Mucosa of descending colon (tissue), 3 donors: ENCODE measurements around the gene MAN1C1. TPM values are rescaled to one million over a fixed set of nuclear protein-coding genes. Genes with fewer than 3 reads are reported as not detected.

ENCODE experiments used
- ATAC-seq: fragments of 200-7000 bp; cut with Tn5 transposase; one replicate; pipeline ENCODE4 v1.9.1; 2020; ENCODE audit warnings: mild to moderate bottlenecking, moderate library complexity
- DNase-seq, 3 donors: peaks; one replicate each; pipeline ENCODE4 v3.0.0-alpha.2; 2020
- H3K36me3 ChIP-seq: fragments of 200-600 bp; one replicate; pipeline ENCODE4 v1.8.0; 2021; ENCODE audit warnings: low read depth, mild to moderate bottlenecking
- H3K4me1 ChIP-seq: fragments of 200-600 bp; one replicate; pipeline ENCODE4 v1.8.0; 2021; ENCODE audit warnings: low read depth, mild to moderate bottlenecking
- H3K4me3 ChIP-seq: fragments of 200-600 bp; one replicate; pipeline ENCODE4 v1.8.0; 2021; ENCODE audit warnings: mild to moderate bottlenecking
- H3K9me3 ChIP-seq: fragments of 200-600 bp; one replicate; pipeline ENCODE4 v1.8.0; 2021; ENCODE audit warnings: mild to moderate bottlenecking
- intact Hi-C, 2 donors: fragments of 100-400 bp; cut with DNase I in 1 of 2; cut with micrococcal nuclease in 1 of 2; formaldehyde crosslinking; loops; one replicate each; pipeline versions ENCODE4 v1.11.0 to v1.11.1; 2022; cut with DNase I, micrococcal nuclease
- total RNA-seq, 3 donors: library from RNA; stranded (reverse); fragmentation: NEBNext Ultra II Directional in 2 of 3; extraction: Animal tissue kit (Norgen Biotek cat#: 25700) in 2 of 3; gene quantifications; one replicate each; pipeline versions ENCODE4 v1.2.1 to v1.2.4, GENCODE V29; 2021 to 2023
- TF ChIP-seq, protein P1 (sequence below): fragments of 200-600 bp; IDR thresholded peaks from one replicate; pipeline ENCODE4 v1.8.0; 2022; ENCODE audit warnings: antibody characterized with exemption, mild to moderate bottlenecking
- donor health status: DM: no; HTN: no; CAD: no; lungs with moderate emphysema.
- donor health status: DM: no; HTN: no; CAD: no.
- donor health status: DM: no; HTN: yes; CAD: no.

MAN1C1 gene
- total RNA-seq, 3 donors from 2014 or later, result 2.5 to 22.0 (median 6.1) TPM

DNA sequence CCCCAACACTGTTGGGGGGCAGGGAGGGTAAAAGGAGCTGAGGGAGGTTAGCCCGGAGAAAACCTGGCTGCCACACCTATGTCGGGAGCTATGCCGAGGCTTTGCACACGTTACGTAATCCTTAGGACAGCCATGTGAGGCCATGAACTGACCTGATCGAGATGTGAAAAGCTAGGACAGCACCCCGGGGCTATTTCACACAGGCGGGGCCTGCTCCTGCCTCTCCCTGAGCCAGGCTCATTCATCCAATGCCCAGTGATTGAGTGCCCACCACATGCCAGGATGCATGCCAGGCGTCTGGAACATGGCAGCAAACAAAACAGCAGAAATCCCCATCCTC, 43.0 kb upstream of the MAN1C1 start:
- peak; percentile 72 for ATAC-seq
- intact Hi-C loops, result no loop called here
- no peak overlapping the region for H3K4me3 ChIP-seq
- peaks cover 8% of the 10 kb centered on the region for H3K4me1 ChIP-seq
- H3K36me3 ChIP-seq, result no peaks in the 10 kb centered on the region
- TF ChIP-seq, protein P1, sequence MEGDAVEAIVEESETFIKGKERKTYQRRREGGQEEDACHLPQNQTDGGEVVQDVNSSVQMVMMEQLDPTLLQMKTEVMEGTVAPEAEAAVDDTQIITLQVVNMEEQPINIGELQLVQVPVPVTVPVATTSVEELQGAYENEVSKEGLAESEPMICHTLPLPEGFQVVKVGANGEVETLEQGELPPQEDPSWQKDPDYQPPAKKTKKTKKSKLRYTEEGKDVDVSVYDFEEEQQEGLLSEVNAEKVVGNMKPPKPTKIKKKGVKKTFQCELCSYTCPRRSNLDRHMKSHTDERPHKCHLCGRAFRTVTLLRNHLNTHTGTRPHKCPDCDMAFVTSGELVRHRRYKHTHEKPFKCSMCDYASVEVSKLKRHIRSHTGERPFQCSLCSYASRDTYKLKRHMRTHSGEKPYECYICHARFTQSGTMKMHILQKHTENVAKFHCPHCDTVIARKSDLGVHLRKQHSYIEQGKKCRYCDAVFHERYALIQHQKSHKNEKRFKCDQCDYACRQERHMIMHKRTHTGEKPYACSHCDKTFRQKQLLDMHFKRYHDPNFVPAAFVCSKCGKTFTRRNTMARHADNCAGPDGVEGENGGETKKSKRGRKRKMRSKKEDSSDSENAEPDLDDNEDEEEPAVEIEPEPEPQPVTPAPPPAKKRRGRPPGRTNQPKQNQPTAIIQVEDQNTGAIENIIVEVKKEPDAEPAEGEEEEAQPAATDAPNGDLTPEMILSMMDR, result no peak
- no peaks in the 10 kb centered on the region for H3K9me3 ChIP-seq
- DNase-seq, result peak in 1 of 3 donors; percentile 65

DNA sequence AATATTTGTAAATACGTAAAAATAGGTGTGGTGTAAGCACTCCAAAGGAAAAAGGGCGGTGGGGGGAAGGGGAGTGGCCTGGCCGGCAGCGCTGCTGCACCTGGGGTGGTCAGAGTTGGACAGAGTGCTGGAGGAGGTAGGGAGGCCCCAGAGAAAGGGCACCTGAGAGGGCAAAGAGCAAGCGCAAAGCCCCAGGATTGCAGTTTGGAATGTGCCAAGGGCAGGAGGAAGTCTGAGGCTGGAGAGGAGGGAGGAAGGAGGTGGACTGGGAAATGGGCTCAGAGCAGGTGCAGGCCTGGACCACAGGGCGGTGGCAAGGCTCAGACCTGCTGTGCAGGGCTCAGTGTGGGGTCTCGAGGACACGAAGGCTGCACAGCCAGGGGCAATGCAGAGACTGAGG, 42.6 kb upstream of the MAN1C1 start:
- ATAC-seq, result peak; percentile 25
- intact Hi-C loops, result no loop called here
- TF ChIP-seq, protein P1, result no peak

GRCh38 chr1:25575191-25575590, 41.4 kb upstream of the MAN1C1 start:
- no peak for DNase-seq

More for the DNA sequence above, 42.6 kb upstream of the MAN1C1 start:
- no peak for DNase-seq
- Histone ChIP-seq H3K4me1 (peaks cover 8% of the 10 kb centered on the region), H3K9me3 (no peaks in the 10 kb centered on the region), H3K36me3 (no peaks in the 10 kb centered on the region), H3K4me3 (no peak overlapping the region)

DNA sequence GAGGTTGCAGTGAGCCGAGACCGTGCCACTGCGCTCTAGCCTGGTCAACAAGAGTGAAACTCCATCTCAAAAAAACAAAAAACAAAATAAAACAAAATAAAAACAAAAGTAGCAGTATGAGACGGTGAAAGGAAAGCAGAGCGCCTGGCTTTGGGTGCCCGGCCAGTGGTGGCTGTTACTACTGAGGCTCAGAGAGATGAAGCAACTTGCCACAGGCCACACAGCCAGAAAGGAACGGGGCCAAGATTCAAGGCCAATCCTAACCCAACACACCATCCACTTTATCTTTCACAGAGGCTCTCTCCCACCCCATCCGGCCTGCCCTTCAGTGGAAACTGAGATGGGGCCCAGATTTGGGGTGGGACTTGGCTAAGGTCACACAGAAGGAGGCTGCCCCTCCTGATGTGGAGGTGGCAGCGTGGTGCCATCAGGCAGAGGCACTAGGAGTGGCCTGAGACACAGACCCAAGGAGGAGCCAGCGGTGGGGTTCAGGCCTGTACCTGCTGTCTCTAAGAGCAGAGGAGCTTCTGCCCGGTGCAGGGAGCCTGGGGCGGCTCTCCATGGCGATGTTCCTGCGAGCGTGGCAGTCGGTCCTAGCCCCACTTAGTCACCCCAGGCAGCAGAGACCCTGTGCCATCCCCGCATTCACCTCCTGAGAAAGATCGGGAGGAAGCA, 40.0 kb upstream of the MAN1C1 start:
- H3K4me1 ChIP-seq, result peaks cover 8% of the 10 kb centered on the region
- TF ChIP-seq, protein P1, result no peak
- ATAC-seq (no peak), DNase-seq (no peak)
- no peaks in the 10 kb centered on the region for H3K9me3 ChIP-seq
- no peak overlapping the region for H3K4me3 ChIP-seq
- H3K36me3 ChIP-seq, result no peaks in the 10 kb centered on the region
- intact Hi-C loops, result no loop called here

More at GRCh38 chr1:25575191-25575590, 41.4 kb upstream of the MAN1C1 start:
- H3K4me1 ChIP-seq, result peaks cover 8% of the 10 kb centered on the region
- no peaks in the 10 kb centered on the region for H3K36me3 ChIP-seq
- no peak overlapping the region for H3K4me3 ChIP-seq
- no peak for ATAC-seq
- TF ChIP-seq, protein P1, result no peak
- H3K9me3 ChIP-seq, result no peaks in the 10 kb centered on the region
- intact Hi-C loops, result no loop called here

DNA sequence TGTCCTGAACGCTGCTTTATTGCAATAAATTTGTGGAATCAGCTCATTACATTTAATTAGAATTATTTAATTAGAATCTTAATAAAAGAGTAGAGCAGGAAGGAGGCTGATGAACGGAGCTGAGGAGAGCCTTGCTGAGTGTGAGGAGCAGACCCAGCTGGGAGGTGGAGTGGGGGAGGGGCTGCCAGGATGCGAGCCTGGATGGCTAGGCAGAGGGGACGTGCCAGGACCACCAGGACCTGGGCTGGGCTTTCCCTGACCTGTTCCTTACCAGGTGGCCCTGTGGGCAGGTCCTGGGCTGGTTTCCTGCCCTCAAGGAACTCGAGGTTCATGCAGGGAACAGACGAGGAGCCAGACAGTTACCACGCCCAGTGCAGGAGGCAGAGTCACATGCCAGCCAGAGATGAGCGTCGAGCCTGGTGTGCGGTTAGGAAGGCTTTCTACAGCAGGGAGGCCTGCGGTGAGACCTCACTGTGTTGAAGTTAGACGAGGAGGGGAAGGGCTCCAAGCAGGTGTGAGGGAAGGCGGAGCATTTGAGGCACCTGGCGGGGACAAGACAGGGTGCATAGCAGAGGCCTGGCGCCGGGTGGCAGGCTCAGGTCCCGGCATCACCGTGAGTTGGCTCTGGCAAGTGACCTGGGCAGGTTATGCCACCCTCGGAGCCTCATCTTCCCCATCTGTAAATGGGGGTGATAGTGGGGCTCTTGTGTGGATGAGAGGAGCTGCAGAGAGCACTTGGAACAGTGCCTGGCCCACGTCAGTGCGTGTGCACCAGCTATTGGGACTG, 39.3 kb upstream of the MAN1C1 start:
- intact Hi-C loops, result no loop called here
- ATAC-seq (peak; percentile 5), DNase-seq (no peak)
- peaks cover 8% of the 10 kb centered on the region for H3K4me1 ChIP-seq
- no peak overlapping the region for H3K4me3 ChIP-seq
- no peaks in the 10 kb centered on the region for H3K9me3 ChIP-seq
- TF ChIP-seq, protein P1, result no peak
- no peaks in the 10 kb centered on the region for H3K36me3 ChIP-seq
